ENCODE data around the gene PPP2R5A.
"Not testable (repeated sequence)": the region's sequence is repeated elsewhere in the genome, so short reads cannot be mapped to it uniquely, and the experiment has no call there.

Gene PPP2R5A

GRCh38 chr1:212269306-212269705 is 15.9 kb upstream of the PPP2R5A start:
- FAIRE-seq, result no peak

- no peak for FAIRE-seq
These were observed 14.6 kb upstream of the PPP2R5A start for GRCh38 chr1:212270564-212270963.

GRCh38 chr1:212271234-212271633 is 14.0 kb upstream of the PPP2R5A start:
- FAIRE-seq, result no peak

GRCh38 chr1:212271823-212272485 is 13.3 kb upstream of the PPP2R5A start:
- no peak for FAIRE-seq

GRCh38 chr1:212281590-212281989 is 3.6 kb upstream of the PPP2R5A start:
- no peak for FAIRE-seq

GRCh38 chr1:212283741-212284140 is 1.5 kb upstream of the PPP2R5A start:
- FAIRE-seq, result no peak

GRCh38 chr1:212284332-212284743 is 872 bp upstream of the PPP2R5A start:
- no peak for FAIRE-seq

GRCh38 chr1:212285685-212286555 is 710 bp downstream of the PPP2R5A start:
- no peak for FAIRE-seq

GRCh38 chr1:212286556-212287131 is 1.4 kb downstream of the PPP2R5A start:
- FAIRE-seq, result no peak

GRCh38 chr1:212287261-212287895 is 2.2 kb downstream of the PPP2R5A start:
- peak; percentile 60 for FAIRE-seq

GRCh38 chr1:212287995-212288394 is 2.8 kb downstream of the PPP2R5A start:
- FAIRE-seq, result not testable (repeated sequence)

GRCh38 chr1:212288615-212289014 is 3.4 kb downstream of the PPP2R5A start:
- FAIRE-seq, result no peak

GRCh38 chr1:212289262-212290077 is 4.3 kb downstream of the PPP2R5A start:
- no peak for FAIRE-seq

- no peak for FAIRE-seq
These were observed 5.4 kb downstream of the PPP2R5A start for GRCh38 chr1:212290608-212291007.

GRCh38 chr1:212291505-212292134 is 6.4 kb downstream of the PPP2R5A start:
- no peak for FAIRE-seq

GRCh38 chr1:212292250-212293105 is 7.3 kb downstream of the PPP2R5A start:
- no peak for FAIRE-seq

GRCh38 chr1:212293579-212293978 is 8.4 kb downstream of the PPP2R5A start:
- no peak for FAIRE-seq

GRCh38 chr1:212294983-212295382 is 9.8 kb downstream of the PPP2R5A start:
- no peak for FAIRE-seq

GRCh38 chr1:212295579-212295978 is 10.4 kb downstream of the PPP2R5A start:
- no peak for FAIRE-seq

GRCh38 chr1:212297338-212297737 is 12.1 kb downstream of the PPP2R5A start:
- no peak for FAIRE-seq

GRCh38 chr1:212301580-212301979 is 16.4 kb downstream of the PPP2R5A start:
- FAIRE-seq, result no peak
